GM12873 (cell line): ENCODE results near the gene SH3GLB2.

ENCODE experiments used
- CTCF ChIP-seq: IDR thresholded peaks from 2 replicates; pipeline ENCODE4 v1.5.1; 2012; ENCODE audit warnings: low read depth, mild to moderate bottlenecking, moderate library complexity, low read length, control low read depth; ENCODE audit not compliant: insufficient read depth; ENCODE audit errors: missing control alignments

Gene SH3GLB2

GRCh38 chr9:129063061-129063460, 34.9 kb upstream of the SH3GLB2 start:
- no peak for TF ChIP-seq CTCF

GRCh38 chr9:129060991-129061390, 32.9 kb upstream of the SH3GLB2 start:
- no peak for TF ChIP-seq CTCF

- no peak for TF ChIP-seq CTCF
These were observed 32.0 kb upstream of the SH3GLB2 start for GRCh38 chr9:129059796-129060785.

- no peak for TF ChIP-seq CTCF
These were observed 31.0 kb upstream of the SH3GLB2 start for GRCh38 chr9:129058965-129059795.

GRCh38 chr9:129054163-129054851, 26.2 kb upstream of the SH3GLB2 start:
- no peak for TF ChIP-seq CTCF

GRCh38 chr9:129053020-129053419, 24.9 kb upstream of the SH3GLB2 start:
- TF ChIP-seq CTCF = no peak
